Measurements from ENCODE around the gene MMD2. TPM values are rescaled to one million over a fixed set of nuclear protein-coding genes. Genes with fewer than 3 reads are reported as not detected.

The MMD2 gene
- total and polyA plus RNA-seq, 2 donors (not counting 3 experiments of a cell fraction or from before 2014, with no cell fraction given), result not detected

DNA sequence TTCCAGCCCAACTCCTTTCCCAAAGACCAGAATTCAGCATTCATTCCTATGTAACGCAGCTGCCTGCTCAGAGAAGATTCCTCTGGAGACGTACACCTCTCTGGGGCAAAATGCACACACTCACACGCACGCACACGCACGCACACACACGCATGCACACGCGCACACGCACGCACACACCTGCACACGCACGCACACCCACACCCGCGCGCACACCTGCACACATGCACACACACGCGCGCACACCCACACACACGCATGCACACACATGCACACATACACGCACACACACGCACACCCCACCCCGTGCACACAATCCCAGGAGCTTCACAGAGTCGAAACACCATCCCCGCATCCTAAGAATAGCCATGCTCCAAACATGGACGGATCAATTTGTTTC, 13.0 kb downstream of the MMD2 start:
- H3K27ac ChIP-seq (ENCODE audit: insufficient read depth, low read depth, low read length), result no peak overlapping the region
- no peaks in the 10 kb centered on the region for H3K79me2 ChIP-seq (ENCODE audit: control insufficient read depth, insufficient read depth, low read length)
- no TSS peak for BruUV-seq (replicated peaks)
- H2AFZ ChIP-seq (ENCODE audit: low read depth, low read length), result no peak overlapping the region
- no peaks in the 10 kb centered on the region for H3K4me1 ChIP-seq (ENCODE audit: control insufficient read depth, extremely low read depth, insufficient read depth, low read length)
- H3K9me1 ChIP-seq (replicated peaks; ENCODE audit: control insufficient read depth, extremely low read depth, insufficient read depth, low read length), result no peaks in the 10 kb centered on the region
- H3K36me3 ChIP-seq (ENCODE audit: control insufficient read depth in 2 of 2, extremely low read depth in 1 of 2, insufficient read depth in 2 of 2, low read length in 2 of 2), result no peaks in the 10 kb centered on the region
- dilution Hi-C loops (cut with MboI; ENCODE audit: extremely low pct_ligation_motif_present, low sequenced_read_pairs) (no loop called here), intact Hi-C loops (cut with micrococcal nuclease) (no loop called here)
- no peak for FAIRE-seq
- no peaks in the 10 kb centered on the region for H3K9me3 ChIP-seq (replicated peaks; ENCODE audit: control insufficient read depth, insufficient read depth, low read length)
- TF ChIP-seq MYC (IDR thresholded peaks at IDR 0.05; ENCODE audit: low read depth, low read length), result no peak
- TF ChIP-seq, protein P1, sequence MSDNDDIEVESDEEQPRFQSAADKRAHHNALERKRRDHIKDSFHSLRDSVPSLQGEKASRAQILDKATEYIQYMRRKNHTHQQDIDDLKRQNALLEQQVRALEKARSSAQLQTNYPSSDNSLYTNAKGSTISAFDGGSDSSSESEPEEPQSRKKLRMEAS (IDR thresholded peaks at IDR 0.05; ENCODE audit: insufficient read depth, insufficient read length), result no peak
- no peak for TF ChIP-seq POLR2AphosphoS5 (IDR thresholded peaks at IDR 0.05; ENCODE audit: insufficient read depth, low read depth, low read length)
- no peak for TF ChIP-seq GATA2 (IDR thresholded peaks at IDR 0.05; ENCODE audit: insufficient read depth, insufficient read length, low read depth, low read length)
- no peak for TF ChIP-seq FOS (IDR thresholded peaks at IDR 0.05; ENCODE audit: borderline replicate concordance, insufficient read depth, low read length)
- no peak for TF ChIP-seq POLR2A (IDR thresholded peaks at IDR 0.05; ENCODE audit: low read depth, low read length)
- TF ChIP-seq JUN (IDR thresholded peaks at IDR 0.05; ENCODE audit: borderline replicate concordance, insufficient read depth, insufficient read length, low read depth), result no peak
- TF ChIP-seq EZH2 (IDR thresholded peaks at IDR 0.05; ENCODE audit: borderline replicate concordance, low read depth, low read length, severe bottlenecking), result no peak
- TF ChIP-seq, protein P2, sequence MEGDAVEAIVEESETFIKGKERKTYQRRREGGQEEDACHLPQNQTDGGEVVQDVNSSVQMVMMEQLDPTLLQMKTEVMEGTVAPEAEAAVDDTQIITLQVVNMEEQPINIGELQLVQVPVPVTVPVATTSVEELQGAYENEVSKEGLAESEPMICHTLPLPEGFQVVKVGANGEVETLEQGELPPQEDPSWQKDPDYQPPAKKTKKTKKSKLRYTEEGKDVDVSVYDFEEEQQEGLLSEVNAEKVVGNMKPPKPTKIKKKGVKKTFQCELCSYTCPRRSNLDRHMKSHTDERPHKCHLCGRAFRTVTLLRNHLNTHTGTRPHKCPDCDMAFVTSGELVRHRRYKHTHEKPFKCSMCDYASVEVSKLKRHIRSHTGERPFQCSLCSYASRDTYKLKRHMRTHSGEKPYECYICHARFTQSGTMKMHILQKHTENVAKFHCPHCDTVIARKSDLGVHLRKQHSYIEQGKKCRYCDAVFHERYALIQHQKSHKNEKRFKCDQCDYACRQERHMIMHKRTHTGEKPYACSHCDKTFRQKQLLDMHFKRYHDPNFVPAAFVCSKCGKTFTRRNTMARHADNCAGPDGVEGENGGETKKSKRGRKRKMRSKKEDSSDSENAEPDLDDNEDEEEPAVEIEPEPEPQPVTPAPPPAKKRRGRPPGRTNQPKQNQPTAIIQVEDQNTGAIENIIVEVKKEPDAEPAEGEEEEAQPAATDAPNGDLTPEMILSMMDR (IDR thresholded peaks at IDR 0.05; ENCODE audit: extremely low read depth in 1 of 2, insufficient read depth in 1 of 2, low read depth in 1 of 2, low read length in 2 of 2), result no peak
- DNase-seq (ENCODE audit: low read depth, low spot score), result no peak
- POLR2A ChIA-PET, result no interaction called here
- no peaks in the 10 kb centered on the region for H3K27me3 ChIP-seq (ENCODE audit: control insufficient read depth in 2 of 2, insufficient read depth in 2 of 2, low read length in 2 of 2)
- no peak overlapping the region for H3K4me2 ChIP-seq (ENCODE audit: insufficient read depth, low read length)
- no peak overlapping the region for H3K9ac ChIP-seq (replicated peaks; ENCODE audit: extremely low read depth, insufficient read depth, low read length)
- CTCF ChIA-PET, result interaction anchor here (0.6 kb wide), 1 partner anchor 55 kb away, joined by 3 read pairs; no protein-coding TSS in a partner anchor
- no peaks in the 10 kb centered on the region for H4K20me1 ChIP-seq (replicated peaks; ENCODE audit: control insufficient read depth, extremely low read depth, insufficient read depth, low read length)
- no peak overlapping the region for H3K4me3 ChIP-seq (replicated peaks in 1 of 3; ENCODE audit: insufficient read depth in 1 of 3, low read depth in 1 of 3, low read length in 3 of 3)
